HG03066 (cell line): ENCODE data around the gene IL6.
"Not testable (repeated sequence)": the region's sequence is repeated elsewhere in the genome, so short reads cannot be mapped to it uniquely, and the experiment has no call there.

Source experiments
- ATAC-seq: cut with Tn5 transposase; IDR thresholded peaks from one replicate; pipeline ENCODE4 v1.9.1; 2021; ENCODE audit warnings: low read depth; ENCODE audit not compliant: unreplicated experiment

The IL6 gene

DNA sequence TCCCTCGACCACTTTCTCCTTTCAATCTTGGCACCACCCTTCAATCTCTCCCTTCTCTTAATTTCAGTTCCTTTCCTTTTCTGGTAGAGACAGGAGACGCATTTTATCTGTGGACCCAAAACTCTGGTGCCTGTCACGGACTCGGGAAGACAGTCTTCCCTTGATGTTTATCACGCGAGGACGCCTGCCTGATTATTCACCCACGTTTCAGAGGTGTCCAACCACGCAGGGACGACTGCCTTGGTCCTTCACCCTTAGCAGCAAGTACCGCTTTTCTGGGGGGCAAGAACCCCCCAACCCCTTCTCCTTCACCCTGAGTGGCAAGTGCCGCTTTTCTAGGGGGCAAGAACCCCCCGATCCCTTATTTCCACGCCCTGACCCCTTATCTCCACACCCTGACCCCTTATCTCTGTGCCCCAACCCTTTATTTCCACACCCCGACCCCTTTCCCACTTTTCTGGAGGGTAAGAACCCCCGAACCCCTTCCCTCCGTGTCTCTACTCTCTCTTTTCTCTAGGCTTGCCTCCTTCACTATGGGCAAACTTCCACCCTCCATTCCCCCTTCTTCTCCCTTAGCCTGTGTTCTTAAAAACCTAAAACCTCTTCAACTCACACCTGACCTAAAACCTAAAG lies 22.9 kb upstream of the IL6 start:
- ATAC-seq: not testable (repeated sequence)

DNA sequence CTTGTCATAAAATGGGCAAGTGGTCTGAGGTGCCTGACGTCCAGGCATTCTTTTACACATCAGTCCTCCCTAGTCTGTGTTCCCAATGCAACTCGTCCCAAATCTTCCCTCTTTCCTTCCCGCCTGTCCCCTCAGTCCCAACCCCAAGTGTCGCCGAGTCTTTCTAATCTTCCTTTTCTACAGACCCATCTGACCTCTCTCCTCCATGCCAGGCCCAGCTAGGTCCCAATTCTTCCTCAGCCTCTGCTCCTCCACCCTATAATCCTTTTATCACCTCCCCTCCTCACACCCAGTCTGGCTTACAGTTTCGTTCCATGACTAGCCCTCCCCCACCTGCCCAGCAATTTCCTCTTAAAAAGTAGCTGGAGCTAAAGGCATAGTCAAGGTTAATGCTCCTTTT lies 22.3 kb upstream of the IL6 start:
- ATAC-seq: not testable (repeated sequence)

DNA sequence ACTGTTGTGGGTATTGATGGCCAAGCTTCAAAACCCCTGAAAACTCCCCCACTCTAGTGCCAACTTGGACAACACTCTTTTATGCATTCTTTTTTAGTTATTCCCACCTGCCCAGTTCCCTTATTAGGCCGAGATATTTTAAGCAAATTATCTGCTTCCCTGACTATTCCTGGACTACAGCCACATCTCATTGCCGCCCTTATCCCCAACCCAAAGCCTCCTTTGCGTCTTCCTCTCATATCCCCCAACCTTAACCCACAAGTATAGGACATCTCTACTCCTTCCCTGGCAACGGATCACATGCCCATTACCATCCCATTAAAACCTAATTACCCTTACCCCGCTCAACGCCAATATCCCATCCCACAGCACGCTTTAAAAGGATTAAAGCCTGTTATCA lies 21.1 kb upstream of the IL6 start:
- ATAC-seq: not testable (repeated sequence)

DNA sequence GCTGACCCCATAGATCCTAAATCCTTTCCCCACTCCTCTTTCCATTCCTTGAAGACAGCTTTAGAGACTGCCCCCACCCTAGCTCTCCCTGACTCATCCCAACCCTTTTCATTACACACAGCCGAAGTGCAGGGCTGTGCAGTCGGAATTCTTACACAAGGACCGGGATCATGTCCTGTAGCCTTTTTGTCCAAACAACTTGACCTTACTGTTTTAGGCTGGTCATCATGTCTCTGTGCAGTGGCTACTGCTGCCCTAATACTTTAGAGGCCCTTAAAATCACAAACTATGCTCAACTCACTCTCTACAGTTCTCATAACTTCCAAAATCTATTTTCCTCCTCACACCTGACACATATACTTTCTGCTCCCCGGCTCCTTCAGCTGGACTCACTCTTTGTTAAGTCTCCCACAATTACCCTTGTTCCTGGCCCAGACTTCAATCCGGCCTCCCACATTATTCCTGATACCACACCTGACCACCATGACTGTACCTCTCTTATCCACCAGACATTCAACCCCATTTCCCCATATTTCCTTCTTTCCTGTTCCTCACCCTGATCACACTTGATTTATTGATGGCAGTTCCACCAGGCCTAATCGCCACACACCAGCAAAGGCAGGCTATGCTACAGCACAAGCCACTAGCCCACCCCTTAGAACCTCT lies 19.8 kb upstream of the IL6 start:
- ATAC-seq: not testable (repeated sequence)

DNA sequence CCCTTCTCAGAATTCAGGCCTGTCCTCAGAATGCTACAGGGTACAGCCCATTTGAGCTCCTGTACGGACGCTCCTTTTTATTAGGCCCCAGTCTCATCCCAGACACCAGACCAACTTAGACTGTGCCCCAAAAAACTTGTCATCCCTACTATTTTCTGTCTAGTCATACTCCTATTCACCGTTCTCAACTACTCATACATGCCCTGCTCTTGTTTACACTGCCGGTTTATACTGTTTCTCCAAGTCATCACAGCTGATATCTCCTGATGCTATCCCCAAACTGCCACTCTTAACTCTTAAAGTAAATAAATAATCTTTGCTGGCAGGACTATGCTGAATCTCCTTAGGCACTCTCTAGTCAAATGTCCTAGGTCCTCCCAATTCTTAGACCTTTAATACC lies 18.8 kb upstream of the IL6 start:
- ATAC-seq: not testable (repeated sequence)

DNA sequence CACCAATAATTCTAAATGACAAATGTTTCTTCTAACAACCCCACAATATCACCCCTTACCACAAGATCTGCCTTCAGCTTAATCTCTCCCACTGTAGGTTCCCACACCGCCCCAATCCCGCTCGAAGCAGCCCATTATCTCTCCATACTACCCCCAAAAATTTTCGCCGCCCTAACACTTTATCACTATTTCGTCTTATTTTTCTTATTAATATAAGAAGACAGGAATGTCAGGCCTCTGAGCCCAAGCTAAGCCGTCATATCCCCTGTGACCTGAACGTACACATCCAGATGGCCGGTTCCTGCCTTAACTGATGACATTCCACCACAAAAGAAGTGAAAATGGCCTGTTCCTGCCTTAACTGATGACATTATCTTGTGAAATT lies 18.3 kb upstream of the IL6 start:
- ATAC-seq: not testable (repeated sequence)

DNA sequence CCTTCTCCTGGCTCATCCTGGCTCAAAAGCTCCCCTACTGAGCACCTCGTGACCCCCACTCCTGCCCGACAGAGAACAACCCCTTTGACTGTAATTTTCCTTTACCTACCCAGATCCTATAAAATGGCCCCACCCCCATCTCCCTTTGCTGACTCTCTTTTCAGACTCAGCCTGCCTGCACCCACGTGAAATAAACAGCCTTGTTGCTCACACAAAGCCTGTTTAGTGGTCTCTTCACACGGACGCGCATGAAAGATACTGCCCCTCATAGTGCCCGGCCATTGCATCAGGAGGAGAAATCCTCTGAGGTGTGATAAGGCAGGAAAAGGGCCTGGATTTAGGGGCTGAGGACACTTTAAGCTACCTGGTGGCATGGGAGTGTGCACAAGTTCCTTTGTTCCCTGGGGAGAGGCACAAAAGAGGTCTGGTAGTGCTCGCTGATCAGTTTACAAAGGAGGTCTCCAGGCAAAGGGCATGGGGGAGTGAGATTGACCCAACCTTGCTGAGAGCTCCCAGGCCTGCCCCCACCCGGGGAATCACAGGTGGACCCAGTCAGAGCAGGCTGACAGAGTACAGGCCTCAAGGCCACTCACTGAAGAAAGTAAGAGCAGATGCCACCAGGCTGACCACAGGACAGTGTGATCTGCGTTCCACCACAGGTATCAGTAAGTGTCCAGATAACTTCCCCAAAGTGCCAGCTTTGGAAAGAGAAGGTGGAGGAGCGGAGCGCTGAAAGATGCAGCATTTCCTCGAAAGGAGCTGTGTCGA lies 17.8 kb upstream of the IL6 start:
- not testable (repeated sequence) for ATAC-seq

DNA sequence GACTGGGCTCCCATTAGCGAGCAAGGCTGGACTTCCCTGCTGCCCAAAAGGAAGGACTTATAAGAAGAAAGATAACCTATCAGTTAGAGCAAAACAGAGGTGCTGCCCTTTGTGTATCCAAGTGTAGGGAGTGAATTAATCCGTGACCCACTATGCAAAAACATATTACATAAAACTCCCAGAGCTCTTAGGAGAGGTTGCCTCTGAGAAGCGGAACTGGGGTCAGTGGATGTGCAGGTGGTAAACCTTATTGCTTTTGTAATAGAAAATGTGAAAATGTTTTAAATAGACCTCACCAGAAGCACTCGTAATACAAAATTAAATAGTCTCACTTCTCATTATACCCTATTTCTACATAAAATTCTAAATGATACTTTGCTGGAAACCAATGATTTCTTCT lies 17.1 kb upstream of the IL6 start:
- ATAC-seq: no peak

DNA sequence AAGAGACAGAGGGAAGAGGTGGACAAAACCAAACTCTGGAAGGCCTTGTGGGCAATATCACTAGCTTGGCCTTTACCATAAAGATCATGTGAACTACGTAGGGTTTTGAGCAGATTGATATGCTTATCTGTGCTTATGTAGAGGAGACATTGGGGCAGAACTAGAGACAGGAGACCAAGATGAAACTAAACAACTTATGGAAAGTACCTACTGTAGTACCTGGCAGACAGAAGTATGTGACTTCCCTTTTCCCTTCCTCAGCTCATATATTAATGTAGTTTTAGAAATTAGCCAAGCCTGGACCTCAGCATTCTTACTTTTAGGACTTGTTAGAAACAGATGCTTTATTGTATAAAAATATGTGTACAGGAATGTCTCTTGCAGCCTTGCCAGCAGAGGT lies 14.0 kb upstream of the IL6 start:
- ATAC-seq: no peak

DNA sequence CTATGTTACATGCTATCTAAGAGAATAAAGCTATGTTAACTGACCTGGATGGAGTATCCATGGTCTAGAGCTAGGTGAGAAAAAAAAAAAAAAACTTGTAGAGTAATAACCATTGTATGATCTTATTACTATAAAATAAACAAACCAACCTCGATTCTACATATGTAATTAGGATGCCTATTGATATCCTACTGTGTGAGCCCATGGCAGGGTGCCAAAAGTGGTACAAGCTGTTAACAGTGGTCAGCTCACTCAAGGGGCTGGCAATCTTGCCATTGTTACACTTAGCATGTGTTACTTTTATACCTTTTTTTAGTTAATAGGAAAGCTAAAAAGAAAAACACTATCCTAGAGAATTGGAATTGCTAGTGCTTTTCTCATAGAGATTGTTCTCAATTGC lies 13.5 kb upstream of the IL6 start:
- no peak for ATAC-seq

DNA sequence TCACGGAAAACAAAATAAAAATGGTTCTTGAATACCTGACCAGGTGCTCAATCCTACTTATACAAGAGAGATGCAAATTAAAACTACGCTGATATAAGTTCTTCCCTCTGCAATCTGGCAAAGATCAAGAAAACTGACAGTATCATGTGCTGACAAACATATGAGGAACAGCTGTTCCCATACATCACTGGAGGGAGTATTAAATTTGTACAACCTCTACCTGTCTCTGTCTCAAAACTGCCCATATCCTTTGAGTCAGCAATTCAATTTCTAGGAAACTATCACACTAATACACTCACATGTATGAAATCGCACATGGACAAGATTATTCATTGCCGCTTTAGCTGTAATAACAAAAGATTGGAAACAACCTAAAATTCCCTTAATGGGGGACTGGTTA lies 11.0 kb upstream of the IL6 start:
- no peak for ATAC-seq

DNA sequence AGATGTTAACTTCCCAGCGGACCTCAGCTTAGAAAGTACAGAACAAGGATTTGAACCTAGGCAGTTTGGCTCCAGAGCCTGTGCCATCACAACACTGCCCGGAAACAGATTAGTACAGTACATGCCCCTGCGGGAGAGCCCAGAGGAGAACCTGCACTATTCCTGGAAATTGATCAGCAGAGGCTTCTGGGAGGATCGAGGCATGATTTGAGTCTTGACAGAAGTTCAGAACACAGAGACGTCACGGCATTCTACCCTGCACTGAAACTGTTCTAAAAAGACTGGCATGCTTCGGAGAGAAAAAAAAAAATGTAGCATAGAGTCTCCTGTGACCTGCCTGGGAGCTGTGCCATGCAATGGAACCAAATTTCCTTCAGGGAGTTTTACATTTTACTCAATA lies 9.2 kb upstream of the IL6 start:
- ATAC-seq: no peak

DNA sequence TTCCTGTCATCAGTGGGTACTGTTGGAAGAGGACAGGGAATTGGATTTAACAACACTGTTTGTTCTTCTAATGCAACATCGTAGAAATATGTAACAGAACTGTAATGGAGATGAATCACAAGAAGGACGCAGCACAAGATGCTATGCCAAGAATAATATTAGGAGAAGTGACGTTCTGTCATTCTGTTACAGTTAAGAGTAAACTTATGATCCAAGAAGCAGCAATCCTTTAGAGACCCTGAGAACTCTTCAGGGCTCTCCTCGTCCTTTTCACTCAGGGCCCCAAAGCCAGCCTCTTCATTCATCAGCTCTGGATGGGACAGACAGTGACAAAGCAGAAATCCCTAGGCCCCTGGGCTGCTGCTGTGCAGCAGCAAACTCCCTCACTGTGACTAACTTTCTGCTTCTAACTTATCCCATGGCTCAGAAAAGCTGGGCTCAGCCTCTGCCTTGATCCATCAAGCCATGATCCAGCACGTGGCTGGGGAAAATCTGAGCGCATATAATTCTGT lies 8.7 kb upstream of the IL6 start:
- ATAC-seq: no peak

DNA sequence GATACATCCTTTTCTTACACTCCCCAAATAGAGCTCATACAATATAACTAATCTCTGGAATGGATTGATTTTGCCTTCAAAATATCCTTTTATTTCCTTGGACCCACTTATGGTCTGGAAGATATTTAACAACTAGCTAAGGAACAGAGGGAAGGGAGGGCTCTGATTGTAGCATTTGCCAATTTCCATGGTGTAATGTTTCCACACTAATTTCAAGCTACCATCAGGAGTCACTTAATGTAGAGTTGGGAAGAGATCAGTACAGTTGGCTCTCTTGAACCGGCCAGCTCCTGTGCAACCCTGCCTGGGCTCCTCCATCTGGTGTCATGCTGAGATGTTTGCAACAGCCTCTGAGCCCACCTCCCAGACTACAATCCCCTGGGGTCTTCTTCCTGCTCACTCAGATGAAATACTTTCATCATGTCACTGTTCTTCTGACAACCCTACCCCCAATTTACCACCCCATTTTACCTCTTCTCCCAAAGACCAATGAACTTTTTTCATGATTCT lies 8.0 kb upstream of the IL6 start:
- no peak for ATAC-seq

DNA sequence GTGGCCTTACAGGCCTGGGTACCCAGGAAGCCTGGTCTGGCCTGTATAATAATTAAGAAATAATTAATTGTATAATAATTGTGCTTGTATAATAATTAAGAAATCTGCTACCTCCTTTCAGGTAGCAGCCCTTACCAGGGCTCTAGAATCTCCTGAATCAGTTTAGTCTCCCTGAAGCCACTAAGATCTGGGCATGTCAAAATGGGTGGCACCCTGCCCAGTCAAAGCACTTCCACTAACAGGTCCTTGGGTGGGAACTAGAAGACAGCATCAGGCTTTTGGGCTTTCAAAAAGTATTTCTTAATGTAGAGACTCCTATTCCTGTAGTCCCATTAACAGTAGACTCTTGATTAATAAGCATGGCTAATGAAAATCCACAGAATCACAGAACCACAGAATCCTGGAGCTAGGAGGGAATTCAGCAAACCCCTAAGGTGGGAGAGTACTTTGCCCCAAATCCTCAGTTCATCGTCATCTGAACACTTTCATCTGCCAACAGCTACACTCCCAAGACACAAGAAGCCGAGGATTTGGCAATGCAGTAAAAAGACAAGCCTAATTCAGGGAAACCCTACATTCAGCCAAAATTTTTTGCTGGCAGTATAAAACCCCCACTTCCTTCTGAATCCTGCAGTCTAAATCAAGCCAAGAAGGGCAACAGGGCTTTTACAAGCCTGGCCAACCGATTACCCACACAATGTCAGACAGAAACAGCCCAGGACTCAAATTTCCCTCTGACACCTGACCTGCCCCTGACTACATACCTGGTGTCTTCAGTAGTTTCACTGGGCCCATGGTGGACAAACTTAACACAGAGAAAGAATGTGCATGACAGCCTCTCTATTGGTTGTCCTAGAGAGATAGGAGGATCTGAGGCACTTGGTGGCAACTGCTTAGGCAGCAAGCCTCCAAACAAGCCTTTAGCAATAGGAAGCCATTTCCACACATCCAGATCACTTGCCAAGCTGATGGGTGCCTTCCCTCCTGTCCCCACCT lies 5.9 kb upstream of the IL6 start:
- no peak for ATAC-seq

DNA sequence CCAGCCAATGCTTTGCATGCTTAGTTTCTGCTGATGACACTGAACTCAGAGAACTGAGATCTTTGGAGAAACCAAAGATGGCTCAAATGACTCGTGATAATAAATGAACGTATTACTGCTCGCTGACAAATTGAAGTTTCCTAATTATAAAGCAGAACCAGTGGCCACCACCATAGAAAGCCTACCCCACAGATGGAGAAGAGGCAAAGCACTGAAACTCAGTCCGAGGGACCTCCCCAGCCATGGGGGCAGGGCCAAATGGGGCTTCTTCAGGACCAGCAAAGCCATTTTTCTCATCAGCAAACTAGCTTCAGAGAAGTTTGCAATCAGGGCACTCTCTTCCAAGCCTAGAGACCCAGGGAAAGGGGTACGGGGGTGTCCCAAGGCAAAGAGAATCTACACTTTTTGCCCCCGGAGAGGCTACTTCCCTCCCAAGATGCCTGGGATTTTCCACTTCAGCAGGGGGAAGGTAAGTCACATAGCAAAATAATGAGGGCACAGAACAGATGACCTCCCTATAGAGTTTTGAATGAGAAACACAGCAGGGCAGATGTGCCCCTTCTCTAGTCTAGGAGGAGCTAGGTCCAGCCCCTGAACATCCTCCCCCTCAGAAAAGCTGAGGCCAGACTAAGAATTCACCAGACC lies 4.3 kb upstream of the IL6 start:
- ATAC-seq: no peak

DNA sequence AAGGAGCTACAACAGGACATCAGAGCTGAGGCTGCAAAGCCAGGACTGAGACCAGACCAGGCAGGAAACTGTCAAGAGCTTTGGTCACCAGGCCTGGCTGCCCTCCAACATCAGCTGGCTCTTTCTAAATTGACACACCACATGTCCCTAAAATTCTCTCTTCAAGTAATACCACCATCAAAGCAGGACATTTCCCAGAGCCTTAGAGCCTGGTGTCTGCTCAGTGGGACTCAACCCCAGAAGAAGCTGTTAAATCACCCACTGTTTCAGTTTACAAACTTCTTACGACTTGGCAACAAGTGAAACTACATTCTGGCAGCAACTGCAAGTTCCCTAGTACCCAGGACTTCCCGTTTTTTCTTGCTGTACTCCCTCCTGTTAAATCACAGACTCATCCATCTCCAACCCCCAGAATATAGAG lies 3.8 kb upstream of the IL6 start:
- no peak for ATAC-seq

DNA sequence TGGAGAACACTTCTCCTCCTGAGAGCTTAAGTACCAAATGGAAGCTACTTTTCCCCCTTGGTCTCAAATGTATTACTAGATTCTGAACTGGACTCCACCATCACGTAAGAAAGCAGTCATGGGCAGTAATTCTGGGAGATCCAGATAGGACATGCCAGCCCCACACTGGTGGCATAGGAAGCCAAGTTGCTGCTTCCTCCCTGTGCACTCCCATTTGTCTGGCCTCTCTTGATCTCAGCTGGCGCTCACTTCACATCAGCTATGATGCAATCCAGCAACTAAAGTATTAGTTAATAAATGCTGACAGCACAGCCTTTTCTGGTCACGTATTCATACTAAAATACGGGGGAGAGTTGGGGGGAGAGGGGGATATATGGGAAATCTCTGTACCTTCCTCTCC lies 3.4 kb upstream of the IL6 start:
- ATAC-seq: no peak

DNA sequence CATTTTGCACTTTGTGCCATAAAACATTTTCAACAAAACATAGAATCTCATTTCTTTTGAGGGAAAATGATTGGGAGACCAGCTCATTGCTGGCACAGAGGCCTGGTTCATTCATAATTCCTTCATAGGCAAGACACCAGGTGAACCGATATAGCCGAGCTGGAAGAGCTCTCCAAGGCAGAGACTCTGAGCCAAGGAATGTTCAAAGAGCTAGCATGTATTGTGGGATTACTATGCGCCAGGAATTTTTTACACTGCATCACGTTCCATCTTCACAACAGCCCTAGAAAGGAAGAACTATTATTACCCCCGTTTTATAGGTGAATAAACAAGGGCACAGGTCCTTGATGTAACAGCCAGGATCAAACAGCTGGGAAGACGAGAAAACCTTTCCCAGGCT lies 2.1 kb upstream of the IL6 start:
- ATAC-seq: no peak

DNA sequence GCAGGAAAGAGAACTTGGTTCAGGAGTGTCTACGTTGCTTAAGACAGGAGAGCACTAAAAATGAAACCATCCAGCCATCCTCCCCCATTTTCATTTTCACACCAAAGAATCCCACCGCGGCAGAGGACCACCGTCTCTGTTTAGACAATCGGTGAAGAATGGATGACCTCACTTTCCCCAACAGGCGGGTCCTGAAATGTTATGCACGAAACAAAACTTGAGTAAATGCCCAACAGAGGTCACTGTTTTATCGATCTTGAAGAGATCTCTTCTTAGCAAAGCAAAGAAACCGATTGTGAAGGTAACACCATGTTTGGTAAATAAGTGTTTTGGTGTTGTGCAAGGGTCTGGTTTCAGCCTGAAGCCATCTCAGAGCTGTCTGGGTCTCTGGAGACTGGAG lies 1.4 kb upstream of the IL6 start:
- ATAC-seq: no peak
